NCI-H1092 (cell line): ENCODE measurements around the gene MYOG.

ENCODE experiments used
- DNase-seq: peaks from one replicate; lab custom pipeline; 2025; lab: John Stamatoyannopoulos, UW

MYOG gene

GRCh38 chr1:203090421-203091198 lies 4.8 kb upstream of the MYOG start:
- DNase-seq: no peak

- DNase-seq: no peak
These were observed 3.8 kb upstream of the MYOG start for GRCh38 chr1:203089651-203090045.

- no peak for DNase-seq
These were observed 3.3 kb upstream of the MYOG start for GRCh38 chr1:203089001-203089650.

- DNase-seq: no peak
These were observed 2.6 kb upstream of the MYOG start for GRCh38 chr1:203088441-203088840.

- DNase-seq: no peak
These were observed 1.4 kb upstream of the MYOG start for GRCh38 chr1:203086992-203087763.

- DNase-seq: no peak
These were observed 954 bp downstream of the MYOG start for GRCh38 chr1:203084588-203085527.

GRCh38 chr1:203083463-203083921 lies 2.3 kb downstream of the MYOG start:
- no peak for DNase-seq

- DNase-seq: no peak
These were observed 3.0 kb downstream of the MYOG start for GRCh38 chr1:203082571-203083462.

GRCh38 chr1:203082231-203082505 lies 3.6 kb downstream of the MYOG start:
- no peak for DNase-seq

- DNase-seq: no peak
These were observed 4.2 kb downstream of the MYOG start for GRCh38 chr1:203081465-203082230.

- DNase-seq: no peak
These were observed 5.4 kb downstream of the MYOG start for GRCh38 chr1:203080456-203080855.

GRCh38 chr1:203078478-203078877 lies 7.3 kb downstream of the MYOG start:
- DNase-seq: no peak

- DNase-seq: no peak
These were observed 7.9 kb downstream of the MYOG start for GRCh38 chr1:203077956-203078355.

GRCh38 chr1:203077367-203077766 lies 8.4 kb downstream of the MYOG start:
- no peak for DNase-seq

GRCh38 chr1:203076031-203076511 lies 9.7 kb downstream of the MYOG start:
- no peak for DNase-seq

GRCh38 chr1:203075236-203076030 lies 10.4 kb downstream of the MYOG start:
- DNase-seq: no peak

- no peak for DNase-seq
These were observed 11.2 kb downstream of the MYOG start for GRCh38 chr1:203074610-203075009.

GRCh38 chr1:203073469-203073868 lies 12.3 kb downstream of the MYOG start:
- DNase-seq: no peak

- DNase-seq: no peak
These were observed 12.9 kb downstream of the MYOG start for GRCh38 chr1:203072911-203073310.
